Breast epithelium (tissue), 4 donors: Measurements from ENCODE around the gene CD200R1L. TPM values are rescaled to one million over a fixed set of nuclear protein-coding genes. Genes with fewer than 3 reads are reported as not detected.

Source experiments
- DNase-seq, 2 donors: peaks; one replicate each; pipeline ENCODE4 v3.0.0-alpha.2; 2019; ENCODE audit warnings: low spot score in 2 of 2
- H3K27ac ChIP-seq, 2 donors: fragments of 200-600 bp; sonication (generic) in 1 of 2; one replicate each; pipeline ENCODE4 v1.5.1; 2016 to 2019; ENCODE audit warnings: mild to moderate bottlenecking in 1 of 2
- H3K27me3 ChIP-seq, 2 donors: fragments of 200-600 bp; sonication (generic) in 1 of 2; one replicate each; pipeline versions ENCODE4 v1.5.1 to v1.6.0; 2017 to 2019; ENCODE audit warnings: control low read depth in 1 of 2, mild to moderate bottlenecking in 1 of 2
- H3K36me3 ChIP-seq: fragments of 200-600 bp; one replicate; pipeline ENCODE4 v1.5.1; 2019
- H3K4me1 ChIP-seq, 2 donors: fragments of 200-600 bp; sonication (generic); one replicate each; pipeline ENCODE4 v1.5.1; 2016 to 2019; ENCODE audit warnings: control low read depth in 1 of 2
- H3K4me3 ChIP-seq, 3 donors: fragments of 200-600 bp; sonication (generic); 1 replicate in 2 of 3; 2 replicates in 1 of 3; pipeline ENCODE4 v1.5.1; 2016 to 2019; ENCODE audit warnings: mild to moderate bottlenecking in 3 of 3, moderate library complexity in 2 of 3
- H3K9me3 ChIP-seq, 2 donors: fragments of 200-600 bp; sonication (generic) in 1 of 2; one replicate each; pipeline ENCODE4 v1.5.1; 2016 to 2019; ENCODE audit warnings: control low read depth in 1 of 2
- CTCF ChIP-seq, 3 donors: fragments of 450-650 bp; IDR thresholded peaks; one replicate each; pipeline ENCODE4 v1.5.1; 2016 to 2017; ENCODE audit warnings: antibody characterized with exemption in 3 of 3, mild to moderate bottlenecking in 3 of 3, moderate library complexity in 3 of 3
- POLR2A ChIP-seq: fragments of 450-650 bp; IDR thresholded peaks from one replicate; pipeline ENCODE4 v1.6.1; 2016; ENCODE audit warnings: antibody characterized with exemption, mild to moderate bottlenecking, moderate library complexity
- POLR2AphosphoS5 ChIP-seq, 3 donors: sonication (generic); formaldehyde crosslinking; IDR thresholded peaks; one replicate each; pipeline ENCODE4 v1.6.1; 2017; ENCODE audit warnings: antibody characterized with exemption in 3 of 3
- intact Hi-C: fragments of 100-400 bp; cut with DNase I; formaldehyde crosslinking; loops from one replicate; pipeline ENCODE4 v1.15.1; 2023; ENCODE audit warnings: low total_unique reads
- total RNA-seq, 3 donors: library from RNA; depleted of rRNA; stranded (reverse); fragments of >200 nt; gene quantifications; one replicate each; pipeline ENCODE4 v1.1.0, GENCODE V29; 2016

CD200R1L gene
- total RNA-seq, 3 donors from 2014 or later = not detected

- H3K4me3 ChIP-seq = no peak overlapping the region
- no peak for TF ChIP-seq POLR2A
- TF ChIP-seq CTCF (IDR thresholded peaks at IDR 0.05) = no peak
- no peak for TF ChIP-seq POLR2AphosphoS5 (IDR thresholded peaks at IDR 0.05)
- H3K9me3 ChIP-seq = no peaks in the 10 kb centered on the region
- no peak overlapping the region for H3K27ac ChIP-seq
- H3K27me3 ChIP-seq = no peaks in the 10 kb centered on the region
- H3K36me3 ChIP-seq = no peaks in the 10 kb centered on the region
- DNase-seq = no peak
- no peaks in the 10 kb centered on the region for H3K4me1 ChIP-seq
- intact Hi-C loops = no loop called here
These were observed 77.2 kb downstream of the CD200R1L start for GRCh38 chr3:112769286-112769978.

GRCh38 chr3:112767777-112768176 lies 78.9 kb downstream of the CD200R1L start:
- Histone ChIP-seq H3K27me3 (no peaks in the 10 kb centered on the region), H3K4me3 (no peak overlapping the region), H3K36me3 (no peaks in the 10 kb centered on the region), H3K27ac (no peak overlapping the region), H3K4me1 (no peaks in the 10 kb centered on the region), H3K9me3 (no peaks in the 10 kb centered on the region)
- TF ChIP-seq POLR2AphosphoS5 (IDR thresholded peaks at IDR 0.05) (no peak), CTCF (IDR thresholded peaks at IDR 0.05) (no peak), POLR2A (no peak)
- intact Hi-C loops = no loop called here
- no peak for DNase-seq

- Histone ChIP-seq H3K27ac (no peak overlapping the region), H3K9me3 (no peaks in the 10 kb centered on the region), H3K27me3 (no peaks in the 10 kb centered on the region), H3K4me3 (no peak overlapping the region), H3K36me3 (no peaks in the 10 kb centered on the region), H3K4me1 (no peaks in the 10 kb centered on the region)
- intact Hi-C loops = no loop called here
- TF ChIP-seq POLR2AphosphoS5 (IDR thresholded peaks at IDR 0.05) = no peak
- DNase-seq = no peak
These were observed 79.5 kb downstream of the CD200R1L start for GRCh38 chr3:112767177-112767576.

Other genes with a start within 250 kb of the CD200R1L start
- gene CCDC80, start 205.7 kb downstream of the CD200R1L start, total RNA-seq = 100 to 1,000 TPM in 1 of 3 donors, 10 to 100 TPM in 2; 38.7 to 430 (median 42.0) TPM
- 1 to 10 TPM in 2 of 3 donors, under 1 TPM in 1; 0.66 to 3.4 (median 1.3) TPM for gene CD200R1, start 128.2 kb upstream of the CD200R1L start, total RNA-seq
- 10 to 100 TPM; 23.4 to 32.8 (median 24.2) TPM for gene GTPBP8, start 144.1 kb upstream of the CD200R1L start, total RNA-seq